22Rv1 (cell line): ENCODE results near the gene SLC25A11.

Experiments used
- H3K27ac ChIP-seq: fragments of 450-650 bp; 2 replicates; pipeline ENCODE4 v1.5.1; 2017
- ZFX ChIP-seq: fragments of 450-650 bp; IDR thresholded peaks from 2 replicates; pipeline ENCODE4 v1.6.1; 2017; ENCODE audit warnings: antibody characterized with exemption, borderline replicate concordance
- TF ChIP-seq, protein P1 (sequence below): fragments of 450-650 bp; IDR thresholded peaks from 2 replicates; pipeline ENCODE4 v1.5.1; 2017; ENCODE audit warnings: mild to moderate bottlenecking

Gene SLC25A11

DNA sequence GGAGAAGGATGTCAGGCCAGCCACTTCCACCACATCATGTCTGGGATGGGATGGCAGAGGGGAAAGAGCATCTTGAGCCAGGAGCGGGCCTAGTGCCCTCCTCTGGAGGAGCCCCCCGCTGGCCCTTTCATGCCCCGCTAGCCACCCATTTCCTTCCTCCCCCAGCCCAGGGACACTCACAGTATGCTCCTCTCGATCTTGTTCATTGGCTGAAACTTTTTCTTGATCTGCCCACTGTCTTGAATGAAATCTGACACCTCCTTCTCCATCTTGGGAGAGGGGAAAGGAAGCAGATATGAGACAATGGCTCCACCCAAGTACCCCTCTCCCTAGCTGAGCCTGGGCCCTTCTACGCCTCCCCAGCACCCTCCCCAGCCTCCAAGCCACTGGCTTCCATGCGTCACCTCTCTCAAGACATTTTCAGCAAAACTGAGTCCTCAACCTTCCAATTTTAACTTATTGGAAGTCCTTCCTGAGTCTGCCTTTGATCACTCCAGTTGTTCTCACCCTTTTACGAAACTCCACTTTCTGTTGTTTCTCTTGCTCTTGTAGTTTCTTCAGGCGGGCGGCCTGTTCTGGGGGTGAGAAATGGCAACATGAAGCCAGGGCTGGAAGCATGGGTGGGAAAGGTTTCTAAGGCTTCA is 20.6 kb upstream of the SLC25A11 start:
- H3K27ac ChIP-seq, result peak overlapping the region; percentile 37
- TF ChIP-seq ZFX, result no peak
- TF ChIP-seq, protein P1, sequence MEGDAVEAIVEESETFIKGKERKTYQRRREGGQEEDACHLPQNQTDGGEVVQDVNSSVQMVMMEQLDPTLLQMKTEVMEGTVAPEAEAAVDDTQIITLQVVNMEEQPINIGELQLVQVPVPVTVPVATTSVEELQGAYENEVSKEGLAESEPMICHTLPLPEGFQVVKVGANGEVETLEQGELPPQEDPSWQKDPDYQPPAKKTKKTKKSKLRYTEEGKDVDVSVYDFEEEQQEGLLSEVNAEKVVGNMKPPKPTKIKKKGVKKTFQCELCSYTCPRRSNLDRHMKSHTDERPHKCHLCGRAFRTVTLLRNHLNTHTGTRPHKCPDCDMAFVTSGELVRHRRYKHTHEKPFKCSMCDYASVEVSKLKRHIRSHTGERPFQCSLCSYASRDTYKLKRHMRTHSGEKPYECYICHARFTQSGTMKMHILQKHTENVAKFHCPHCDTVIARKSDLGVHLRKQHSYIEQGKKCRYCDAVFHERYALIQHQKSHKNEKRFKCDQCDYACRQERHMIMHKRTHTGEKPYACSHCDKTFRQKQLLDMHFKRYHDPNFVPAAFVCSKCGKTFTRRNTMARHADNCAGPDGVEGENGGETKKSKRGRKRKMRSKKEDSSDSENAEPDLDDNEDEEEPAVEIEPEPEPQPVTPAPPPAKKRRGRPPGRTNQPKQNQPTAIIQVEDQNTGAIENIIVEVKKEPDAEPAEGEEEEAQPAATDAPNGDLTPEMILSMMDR, result no peak

DNA sequence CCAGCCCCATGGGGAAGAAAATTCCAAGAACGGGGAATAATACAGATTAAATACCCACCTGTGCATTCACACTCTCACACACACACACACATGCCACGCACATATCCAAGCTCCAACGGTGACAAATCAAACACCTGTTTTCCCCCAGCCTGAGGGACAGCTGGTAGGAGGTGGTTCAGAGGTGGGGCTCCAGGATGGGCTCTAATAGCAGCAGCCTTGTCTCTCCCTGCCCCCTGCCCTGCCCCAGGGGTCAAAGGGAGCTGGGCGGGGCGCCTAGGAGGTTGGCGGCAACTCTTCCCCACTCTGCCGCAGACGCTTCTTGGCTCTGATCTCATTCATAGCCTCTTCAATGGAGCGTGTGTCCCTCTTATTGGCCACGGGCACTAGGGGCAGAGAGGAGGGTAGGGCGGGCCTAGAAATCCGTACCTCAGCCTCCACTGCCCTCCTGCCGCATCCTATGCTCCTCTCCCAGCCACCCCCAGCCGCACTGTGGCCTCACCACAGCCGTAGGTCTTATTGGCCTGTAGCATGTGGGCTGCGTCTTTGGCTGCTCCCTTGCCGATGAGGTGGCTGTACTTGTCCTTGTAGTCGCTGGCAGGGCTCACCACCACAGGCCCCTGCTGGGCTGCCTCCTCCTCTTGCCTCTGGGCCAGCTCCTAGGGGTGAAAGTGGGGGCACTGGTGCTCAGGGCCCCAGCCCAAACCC is 19.6 kb upstream of the SLC25A11 start:
- TF ChIP-seq ZFX, result no peak
- TF ChIP-seq, protein P1, result no peak
- no peak overlapping the region for H3K27ac ChIP-seq

DNA sequence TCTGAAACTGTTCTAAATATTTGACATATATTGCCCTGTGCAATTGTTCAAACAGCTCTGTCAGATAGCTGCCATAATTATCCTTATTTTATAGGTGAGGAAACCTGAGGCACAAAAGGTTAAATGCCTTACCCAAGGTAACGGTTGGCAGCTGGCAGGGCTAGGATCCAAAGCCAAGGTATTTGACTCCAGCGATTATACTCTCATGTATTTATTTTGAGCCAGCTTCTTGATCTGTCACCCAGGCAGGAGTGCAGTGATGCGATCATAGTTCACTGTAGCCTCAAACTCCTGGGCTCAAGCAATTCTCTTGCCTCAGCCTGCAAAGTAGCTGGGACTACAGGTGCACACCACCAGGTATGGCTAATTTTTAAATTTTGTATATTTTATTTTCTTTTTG is 18.3 kb upstream of the SLC25A11 start:
- H3K27ac ChIP-seq, result 0 out of 2 replicates have a peak overlapping the region, but pooled peaks have one; percentile 13
- TF ChIP-seq ZFX, result no peak
- TF ChIP-seq, protein P1, result no peak

DNA sequence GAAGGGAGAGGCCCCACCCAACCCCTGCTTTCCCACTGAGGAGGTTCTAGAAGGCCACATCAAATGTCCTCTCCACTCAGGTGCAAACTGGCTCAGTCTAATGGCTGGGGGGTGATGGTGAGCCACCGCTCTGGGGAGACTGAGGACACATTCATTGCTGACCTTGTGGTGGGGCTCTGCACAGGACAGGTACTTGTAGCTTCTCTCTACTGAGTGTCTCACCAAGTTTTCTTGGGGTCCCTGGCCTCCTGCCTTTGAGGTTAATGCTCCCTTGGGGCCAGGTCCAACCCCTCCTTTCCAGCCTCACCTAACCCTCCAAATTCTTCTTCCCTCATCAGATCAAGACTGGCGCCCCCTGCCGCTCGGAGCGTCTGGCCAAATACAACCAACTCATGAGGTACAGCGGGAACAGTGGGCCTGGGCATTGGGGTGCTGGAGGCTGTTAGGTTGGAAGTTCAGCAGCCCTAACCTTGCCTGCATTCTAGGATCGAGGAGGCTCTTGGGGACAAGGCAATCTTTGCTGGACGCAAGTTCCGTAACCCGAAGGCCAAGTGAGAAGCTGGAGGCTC is 16.7 kb upstream of the SLC25A11 start:
- no peak overlapping the region for H3K27ac ChIP-seq
- TF ChIP-seq ZFX, result no peak
- TF ChIP-seq, protein P1, result peak; percentile 37

DNA sequence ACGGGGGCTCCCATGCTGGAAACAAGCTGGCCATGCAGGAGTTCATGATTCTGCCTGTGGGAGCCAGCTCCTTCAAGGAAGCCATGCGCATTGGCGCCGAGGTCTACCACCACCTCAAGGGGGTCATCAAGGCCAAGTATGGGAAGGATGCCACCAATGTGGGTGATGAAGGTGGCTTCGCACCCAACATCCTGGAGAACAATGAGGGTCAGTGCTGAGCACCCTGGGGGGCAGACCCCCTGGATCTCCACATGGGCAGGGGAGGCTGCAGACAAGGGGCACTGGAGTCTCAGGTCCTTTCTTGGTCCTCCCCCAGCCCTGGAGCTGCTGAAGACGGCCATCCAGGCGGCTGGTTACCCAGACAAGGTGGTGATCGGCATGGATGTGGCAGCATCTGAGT is 15.2 kb upstream of the SLC25A11 start:
- no peak for TF ChIP-seq ZFX
- TF ChIP-seq, protein P1, result no peak
- H3K27ac ChIP-seq, result no peak overlapping the region

DNA sequence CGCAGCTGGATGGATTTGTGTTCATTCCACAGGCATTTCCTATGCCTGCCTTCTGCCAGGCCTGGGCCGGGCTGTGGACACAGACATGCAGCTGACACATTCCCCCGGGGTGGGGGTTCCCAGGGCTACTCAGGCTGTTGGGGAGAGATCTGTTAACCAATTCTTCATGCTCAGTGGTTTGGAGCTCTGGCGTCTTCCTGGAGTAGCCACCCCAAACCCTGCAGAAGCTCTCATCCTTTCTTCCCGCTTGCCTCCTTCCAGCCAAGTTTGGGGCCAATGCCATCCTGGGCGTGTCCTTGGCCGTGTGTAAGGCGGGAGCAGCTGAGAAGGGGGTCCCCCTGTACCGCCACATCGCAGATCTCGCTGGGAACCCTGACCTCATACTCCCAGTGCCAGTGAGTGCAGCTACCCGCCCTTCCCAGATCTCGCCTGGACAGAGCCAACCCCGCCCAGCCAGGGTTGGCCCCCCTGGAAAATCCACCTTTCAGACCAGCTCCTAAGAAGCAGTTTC is 13.7 kb upstream of the SLC25A11 start:
- TF ChIP-seq, protein P1, result no peak
- TF ChIP-seq ZFX, result no peak
- no peak overlapping the region for H3K27ac ChIP-seq

DNA sequence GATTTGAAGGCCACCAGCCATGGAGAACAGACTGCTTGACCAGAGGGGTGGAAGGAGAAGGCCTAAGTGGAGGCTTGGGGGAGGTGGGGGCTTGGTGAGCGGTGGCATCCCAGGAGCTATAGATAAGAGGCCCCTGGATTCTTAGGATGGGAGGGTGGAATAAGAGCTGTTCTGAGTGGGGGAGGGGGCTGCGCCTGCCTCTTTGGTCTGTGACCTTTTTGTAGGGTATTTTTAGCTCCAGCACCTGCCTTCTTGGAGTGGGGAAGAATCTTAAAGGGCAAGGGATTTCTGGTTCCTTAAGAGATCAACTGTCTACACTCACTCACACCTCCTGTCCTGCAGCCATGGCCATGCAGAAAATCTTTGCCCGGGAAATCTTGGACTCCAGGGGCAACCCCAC is 11.6 kb upstream of the SLC25A11 start:
- no peak for TF ChIP-seq ZFX
- TF ChIP-seq, protein P1, result no peak
- peak overlapping the region; percentile 100; the same call in 1 of the 2 replicates for H3K27ac ChIP-seq
